NB4 (cell line): ENCODE data around the gene POFUT2.

Source experiments
- MAX ChIP-seq: IDR thresholded peaks from 2 replicates; pipeline ENCODE4 v1.6.1; 2011; ENCODE audit warnings: low read depth, low read length
- TF ChIP-seq, protein P1 (sequence below): IDR thresholded peaks from one replicate; pipeline ENCODE4 v1.5.1; 2012; ENCODE audit warnings: low read depth, low read length

DNA sequence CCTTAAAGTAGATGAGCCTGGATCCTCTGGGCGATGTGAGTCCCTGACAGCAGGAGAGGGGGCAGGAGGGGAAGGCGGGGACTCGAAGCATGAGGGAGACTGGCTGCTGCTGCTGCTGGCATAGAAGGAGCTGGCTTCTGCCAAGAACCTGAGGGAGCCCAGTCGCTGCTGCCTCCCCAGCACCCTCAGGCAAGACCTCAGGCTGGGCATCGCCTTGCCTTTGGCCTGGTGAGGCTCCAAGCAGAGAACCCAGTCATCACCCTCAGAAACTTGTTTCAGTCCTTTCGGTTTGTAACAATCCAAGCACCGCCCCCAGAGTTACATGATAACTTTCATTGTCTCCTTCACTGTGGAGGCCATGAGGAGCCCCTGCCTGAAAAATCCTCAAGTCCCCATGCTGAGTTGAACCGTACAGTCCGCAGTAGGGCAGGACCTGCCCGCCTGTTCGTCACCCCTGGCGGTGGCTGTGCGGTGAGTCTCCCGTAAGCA is 38.8 kb downstream of the POFUT2 start:
- TF ChIP-seq, protein P1, sequence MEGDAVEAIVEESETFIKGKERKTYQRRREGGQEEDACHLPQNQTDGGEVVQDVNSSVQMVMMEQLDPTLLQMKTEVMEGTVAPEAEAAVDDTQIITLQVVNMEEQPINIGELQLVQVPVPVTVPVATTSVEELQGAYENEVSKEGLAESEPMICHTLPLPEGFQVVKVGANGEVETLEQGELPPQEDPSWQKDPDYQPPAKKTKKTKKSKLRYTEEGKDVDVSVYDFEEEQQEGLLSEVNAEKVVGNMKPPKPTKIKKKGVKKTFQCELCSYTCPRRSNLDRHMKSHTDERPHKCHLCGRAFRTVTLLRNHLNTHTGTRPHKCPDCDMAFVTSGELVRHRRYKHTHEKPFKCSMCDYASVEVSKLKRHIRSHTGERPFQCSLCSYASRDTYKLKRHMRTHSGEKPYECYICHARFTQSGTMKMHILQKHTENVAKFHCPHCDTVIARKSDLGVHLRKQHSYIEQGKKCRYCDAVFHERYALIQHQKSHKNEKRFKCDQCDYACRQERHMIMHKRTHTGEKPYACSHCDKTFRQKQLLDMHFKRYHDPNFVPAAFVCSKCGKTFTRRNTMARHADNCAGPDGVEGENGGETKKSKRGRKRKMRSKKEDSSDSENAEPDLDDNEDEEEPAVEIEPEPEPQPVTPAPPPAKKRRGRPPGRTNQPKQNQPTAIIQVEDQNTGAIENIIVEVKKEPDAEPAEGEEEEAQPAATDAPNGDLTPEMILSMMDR = no peak
- no peak for TF ChIP-seq MAX
